ENCODE data around the gene SLC6A2.
A peak's percentile ranks its signal among the peaks of the same experiment; 100 is the strongest.
"Not testable (repeated sequence)": the region's sequence is repeated elsewhere in the genome, so short reads cannot be mapped to it uniquely, and the experiment has no call there.

SLC6A2 gene

DNA sequence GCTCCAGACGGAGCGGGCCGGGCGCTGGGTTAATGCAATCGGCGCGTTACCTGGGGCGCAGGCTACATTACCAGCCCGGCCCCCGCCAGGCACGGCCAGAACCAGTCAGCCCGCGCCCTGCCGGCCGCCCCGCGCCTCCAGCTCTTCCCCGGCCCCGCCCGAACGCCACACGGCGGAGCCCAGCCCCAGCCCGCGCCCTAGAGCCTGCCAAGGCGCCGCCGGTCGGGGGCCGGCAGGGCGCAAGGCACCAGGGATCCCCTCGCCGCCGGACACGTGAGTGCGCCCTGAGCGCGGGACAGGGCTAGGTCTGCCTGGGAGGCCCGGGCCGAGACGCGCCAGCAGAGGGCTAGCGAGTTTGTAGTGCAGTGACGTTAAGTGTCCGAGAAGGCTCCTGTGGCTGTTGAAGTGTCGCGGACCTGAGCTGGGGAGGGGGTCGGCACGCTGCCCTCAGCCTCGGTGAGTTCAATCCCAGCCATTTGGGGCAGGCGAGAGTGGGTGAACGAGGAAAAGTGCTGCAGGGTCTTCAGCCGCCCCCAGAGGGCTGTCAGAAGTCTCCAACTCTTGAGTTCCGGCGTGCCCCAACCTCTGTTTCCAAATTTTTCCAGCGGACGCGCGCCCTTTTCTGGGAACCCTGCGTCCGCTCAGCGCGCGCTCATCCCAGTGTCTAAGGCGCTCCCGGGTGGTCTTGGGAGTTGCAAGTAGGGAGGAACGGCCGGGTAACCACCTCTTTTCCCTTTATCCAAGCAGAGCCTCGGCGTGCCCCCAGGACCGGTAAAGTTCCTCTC, at the start of gene SLC6A2:
Gene SLC6A2 (plus strand): TSS at position 92 of the 785 bp plus-strand sequence. CDS start 707 bp downstream, outside the sequence.
- DNase-seq, result no peak

DNA sequence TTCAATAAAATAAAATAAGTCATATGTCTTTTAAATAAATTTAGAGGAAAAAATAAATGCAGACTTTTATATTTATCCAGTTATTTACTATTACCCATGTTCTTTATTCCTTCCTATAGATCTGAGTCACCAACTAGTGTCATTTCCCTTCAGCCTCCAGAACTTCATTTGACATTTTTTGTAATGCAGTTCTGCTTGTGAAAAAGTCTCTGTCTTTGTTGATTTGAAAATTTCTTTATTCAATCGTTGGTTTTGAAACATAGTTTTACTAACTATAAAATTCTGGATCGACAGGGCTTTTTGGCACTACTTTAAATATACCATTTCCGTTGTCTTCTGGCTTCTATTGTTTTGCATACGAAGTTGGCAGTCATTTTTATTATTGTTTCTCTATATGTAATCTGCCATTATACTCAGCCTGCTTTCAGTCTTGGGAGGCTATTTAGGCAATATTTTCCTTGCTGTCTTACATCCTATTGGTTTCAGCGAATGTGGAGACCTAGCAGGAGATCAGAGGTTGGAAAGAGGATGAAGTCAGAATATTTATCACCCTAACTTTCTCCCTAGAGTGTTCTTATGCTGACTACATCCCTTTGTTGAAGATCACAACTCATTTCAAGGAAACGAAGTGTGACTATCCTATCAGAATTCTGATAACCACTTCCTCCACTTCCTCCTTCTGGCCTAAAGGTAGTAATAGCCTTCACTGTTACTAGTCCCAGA, 42.0 kb upstream of the SLC6A2 start:
- no peak for DNase-seq

DNA sequence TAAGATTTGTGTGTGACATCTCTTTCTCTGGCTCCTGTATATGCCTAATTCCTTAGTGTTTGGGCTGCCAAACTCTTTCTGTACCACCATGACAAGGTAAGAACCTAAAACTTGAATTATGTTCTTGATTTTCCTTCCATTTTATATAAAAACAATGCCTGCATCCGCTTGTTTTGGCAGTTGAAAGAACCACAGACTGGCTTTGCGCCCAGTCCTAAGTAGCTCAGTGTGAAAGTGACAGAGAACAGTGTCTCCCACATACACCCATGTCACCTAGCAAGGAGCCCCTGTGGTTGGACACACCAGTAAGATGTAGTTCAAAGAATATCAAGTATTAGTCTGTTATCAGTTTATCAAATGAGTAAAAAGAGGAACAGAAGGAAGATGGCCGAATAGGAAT, 40.7 kb upstream of the SLC6A2 start:
- DNase-seq, result no peak

DNA sequence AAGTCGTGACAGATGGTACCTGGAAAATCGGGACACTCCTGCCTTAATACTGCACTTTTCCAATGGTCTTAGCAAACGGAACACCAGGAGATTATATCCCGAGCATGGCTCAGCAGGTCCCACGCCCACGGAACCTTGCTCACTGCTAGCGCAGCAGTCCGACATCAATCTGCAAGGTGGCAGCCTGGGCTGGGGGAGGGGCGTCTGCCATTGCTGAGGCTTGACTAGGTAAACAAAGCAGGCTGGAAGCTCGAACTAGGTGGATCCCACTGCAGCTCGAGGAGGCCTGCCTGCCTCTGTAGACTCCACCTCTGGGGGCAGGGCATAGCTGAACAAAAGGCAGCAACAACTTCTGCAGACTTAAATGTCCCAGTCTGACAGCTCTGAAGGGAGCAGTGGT, 40.1 kb upstream of the SLC6A2 start:
- DNase-seq, result not testable (repeated sequence)

DNA sequence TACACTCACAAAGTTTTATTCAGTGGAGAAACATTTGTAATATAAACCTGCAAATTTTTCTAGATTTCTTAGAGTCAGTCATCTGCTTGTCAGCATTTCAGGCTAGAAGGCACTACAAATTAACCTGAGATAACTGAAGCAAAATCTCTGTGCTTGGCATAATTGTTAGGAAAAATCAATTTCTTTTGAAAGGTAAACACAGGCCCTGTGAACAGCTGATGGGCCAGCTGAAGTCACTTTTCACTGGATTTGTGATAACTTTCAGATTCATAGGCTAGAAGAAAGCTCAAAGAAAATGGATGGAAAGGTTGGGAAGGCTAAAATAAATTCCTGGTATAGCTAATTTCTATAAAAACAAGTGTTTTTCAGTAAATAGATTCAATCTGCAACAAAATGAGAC, 34.0 kb upstream of the SLC6A2 start:
- DNase-seq, result no peak

DNA sequence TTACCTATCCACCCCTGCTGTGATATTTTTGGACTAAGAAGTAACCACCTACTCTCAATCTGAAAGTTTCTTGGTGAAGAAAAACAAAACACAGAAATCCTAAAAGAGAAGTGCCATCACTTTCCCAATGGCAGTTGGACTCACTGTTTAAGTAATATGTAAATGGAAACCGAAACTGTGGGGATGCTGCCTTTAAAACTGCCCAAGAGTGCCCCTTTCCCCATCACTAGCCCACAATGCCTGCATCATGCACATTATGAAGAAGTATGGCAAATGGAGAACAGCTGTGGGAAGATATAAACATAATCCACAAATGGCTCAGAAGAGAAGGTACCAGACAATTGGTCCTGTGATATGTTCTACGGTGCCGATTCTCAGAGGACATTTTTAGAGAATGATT, 33.5 kb upstream of the SLC6A2 start:
- DNase-seq, result no peak

DNA sequence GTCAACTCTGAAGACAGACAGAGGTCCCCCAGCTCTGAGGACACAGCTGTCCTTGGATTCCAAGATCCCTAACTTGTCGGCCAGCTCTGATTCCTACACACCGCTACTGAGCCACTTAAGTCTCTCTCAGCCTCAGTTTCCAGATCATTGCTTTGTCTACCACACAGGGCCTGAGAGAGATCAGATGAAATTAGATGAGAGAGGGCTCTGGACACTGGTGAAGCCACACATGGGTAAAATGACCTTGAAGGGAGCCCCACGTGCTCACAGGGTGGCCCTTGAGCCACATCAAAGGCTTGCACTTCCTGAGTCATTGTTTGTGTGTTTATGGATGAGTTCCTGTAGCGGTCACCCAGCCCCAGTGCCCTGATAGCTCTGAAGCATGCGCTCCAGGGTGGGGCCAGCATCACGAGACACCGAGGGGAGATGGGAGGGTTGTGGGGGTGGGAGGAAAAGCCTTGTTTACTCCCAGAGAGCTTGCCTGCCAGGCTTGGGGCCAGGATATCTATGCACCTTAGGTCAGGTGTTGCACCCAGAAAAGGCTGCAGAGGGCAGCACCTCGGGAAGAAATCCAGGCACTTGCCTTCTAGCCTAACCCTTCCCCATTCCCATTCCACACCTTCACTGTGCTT, 32.7 kb upstream of the SLC6A2 start:
- peak; percentile 0 for DNase-seq

DNA sequence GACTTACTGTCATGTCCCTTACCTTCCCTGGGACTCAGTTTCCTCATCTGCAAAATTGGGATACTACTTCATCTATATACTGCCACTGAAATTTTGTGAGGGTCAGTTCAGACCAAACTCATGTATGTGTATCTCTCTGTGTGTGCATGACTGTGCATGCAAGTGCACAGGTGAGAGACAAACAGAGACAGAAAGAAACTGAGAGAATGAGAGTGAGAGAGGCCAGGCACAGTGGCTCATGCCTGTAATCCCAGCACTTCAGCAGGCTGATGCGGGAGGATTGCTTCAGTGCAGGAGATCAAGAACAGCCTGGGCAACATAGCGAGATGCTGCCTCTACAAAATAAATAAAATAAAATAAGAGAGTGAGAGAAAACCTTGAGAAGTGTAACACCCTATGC, 32.1 kb upstream of the SLC6A2 start:
- no peak for DNase-seq

DNA sequence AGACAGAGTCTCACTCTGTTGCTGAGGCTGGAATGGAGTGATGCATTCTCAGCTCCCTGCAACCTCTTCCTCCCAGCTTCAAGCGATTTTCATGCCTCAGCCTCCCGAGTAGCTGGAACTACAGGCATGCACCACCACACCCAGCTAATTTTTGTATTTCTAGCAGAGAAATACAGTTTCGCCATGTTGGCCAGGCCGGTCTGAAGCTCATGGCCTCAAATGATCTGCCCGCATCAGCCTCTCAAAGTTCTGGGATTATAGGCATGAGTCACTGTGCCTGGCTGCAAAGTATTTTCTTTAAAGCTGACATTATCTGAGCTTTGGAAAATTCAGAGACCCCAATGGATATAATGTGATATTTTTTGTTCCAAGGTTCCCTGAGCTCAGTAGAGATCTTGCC, 31.1 kb upstream of the SLC6A2 start:
- no peak for DNase-seq

DNA sequence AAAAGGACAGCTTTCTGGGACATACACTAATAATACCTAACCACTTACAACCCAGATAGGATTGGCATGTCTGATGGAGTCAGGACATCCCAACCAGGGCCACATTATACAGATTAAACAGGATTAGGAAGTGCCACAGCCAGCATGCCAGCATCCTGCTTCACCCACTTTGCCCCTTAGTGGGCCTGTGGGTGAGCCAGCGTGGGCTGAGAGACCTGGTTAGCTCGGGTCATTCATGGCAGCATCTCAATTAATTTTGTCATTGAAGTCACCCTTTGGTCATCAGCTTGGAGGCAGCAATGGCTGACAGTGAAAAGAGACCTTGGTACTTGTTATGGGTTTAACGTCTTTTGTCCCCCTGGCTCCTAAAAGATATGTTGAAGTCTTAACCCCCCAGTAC, 29.9 kb upstream of the SLC6A2 start:
- no peak for DNase-seq

DNA sequence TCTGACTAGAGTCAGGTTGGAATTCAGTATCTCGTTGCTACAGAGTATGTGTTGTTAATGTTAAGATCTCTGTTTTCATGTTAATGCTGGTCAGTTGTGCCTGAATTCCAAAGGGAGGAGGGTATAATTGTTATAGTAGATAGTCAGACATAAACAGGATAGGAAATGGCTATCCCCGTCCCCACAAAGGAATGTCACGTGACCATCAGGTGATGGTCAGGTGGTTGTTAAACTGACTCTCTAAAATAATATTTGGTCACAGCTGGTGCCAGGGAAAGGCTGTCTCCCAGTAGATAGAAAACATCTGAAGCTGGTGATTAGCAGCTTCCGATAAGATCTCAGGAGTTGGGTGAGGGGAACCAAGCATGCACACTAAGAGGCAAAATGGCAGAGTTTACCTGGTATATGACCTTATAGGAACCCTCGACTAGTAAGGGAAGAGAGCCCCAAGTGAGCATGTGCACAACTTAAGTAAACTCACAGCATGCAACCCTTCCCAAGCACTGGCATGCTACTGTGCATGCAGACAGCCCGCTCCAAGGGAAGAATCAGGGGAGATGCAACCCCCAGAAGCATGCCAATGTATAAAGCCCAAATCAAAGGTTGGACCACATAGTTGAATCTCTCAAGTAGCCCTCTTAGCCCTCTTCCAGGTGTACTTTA, 27.4 kb upstream of the SLC6A2 start:
- DNase-seq, result no peak

DNA sequence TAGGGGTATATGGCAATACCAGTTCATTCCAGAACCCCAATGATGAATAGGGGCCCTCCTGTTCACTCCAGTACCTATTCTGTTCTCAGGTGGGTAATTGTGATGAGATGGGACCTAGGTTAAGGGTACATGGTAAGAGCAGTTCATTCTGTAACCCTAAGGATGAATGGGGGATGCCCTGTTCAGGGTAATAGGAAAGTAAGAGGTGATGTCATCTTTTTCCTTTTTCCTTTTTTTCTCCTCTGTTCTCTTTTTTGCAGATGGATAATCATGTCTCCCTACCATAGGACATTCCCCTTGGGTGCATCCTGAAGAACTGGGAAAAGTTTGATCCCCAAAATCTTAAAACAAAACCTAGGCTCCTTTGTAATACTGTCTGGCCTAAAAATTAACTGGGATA, 25.0 kb upstream of the SLC6A2 start:
- DNase-seq, result no peak

DNA sequence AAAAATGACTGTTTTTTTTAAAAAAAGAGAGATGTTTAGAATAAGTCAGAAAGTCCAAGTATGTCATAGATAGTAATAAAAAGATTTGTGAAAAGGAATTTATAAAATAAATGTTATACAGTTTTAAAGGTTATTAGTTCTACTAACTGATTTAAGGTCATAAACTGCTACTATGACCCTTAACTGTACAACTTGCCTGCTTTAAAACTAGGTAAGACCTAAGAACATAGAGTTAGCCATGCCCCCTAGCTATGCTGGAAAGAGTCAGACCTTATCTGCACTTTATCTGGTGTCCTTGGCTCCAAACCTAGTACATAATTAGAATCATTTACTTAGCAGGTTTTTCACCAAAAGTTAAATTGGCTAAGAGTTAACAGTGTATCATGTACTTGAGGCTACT, 23.5 kb upstream of the SLC6A2 start:
- DNase-seq, result no peak

DNA sequence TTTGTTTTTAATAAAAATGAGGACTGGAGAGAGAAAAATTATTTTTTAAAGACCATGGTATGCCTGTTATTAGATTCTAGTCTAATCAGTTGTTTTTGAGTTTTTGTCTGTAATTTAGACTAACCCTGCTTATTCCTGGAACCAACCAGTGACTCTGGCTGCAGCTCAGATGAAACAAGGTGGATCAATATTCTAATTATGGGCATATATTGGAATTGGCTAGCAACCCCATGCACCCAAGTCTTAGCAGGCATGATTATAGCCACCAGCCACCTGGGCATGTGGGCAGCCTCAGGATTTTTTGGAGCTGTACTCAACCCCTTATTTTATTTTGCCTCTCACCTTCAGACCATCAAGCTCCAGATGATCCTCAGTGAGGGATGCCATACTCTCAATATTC, 21.6 kb upstream of the SLC6A2 start:
- no peak for DNase-seq

DNA sequence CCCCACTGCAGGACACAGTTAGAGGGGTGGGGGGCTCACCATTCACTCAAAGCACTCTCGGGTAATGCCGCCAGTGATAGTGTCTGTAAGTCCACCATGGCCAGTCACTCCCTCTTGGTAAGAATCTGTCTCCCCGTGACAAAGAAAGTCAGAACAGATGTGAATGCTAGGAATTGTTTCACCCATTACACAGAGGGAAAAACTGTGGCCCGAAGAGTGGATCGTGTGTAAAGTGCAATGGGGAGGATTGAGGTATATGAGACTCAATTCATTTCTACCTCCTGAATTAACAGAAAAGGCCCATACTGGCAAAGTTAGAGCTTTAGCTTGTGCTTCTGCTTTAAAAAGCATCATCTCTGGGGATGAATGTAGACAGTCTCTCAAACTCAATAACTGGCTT, 17.5 kb upstream of the SLC6A2 start:
- DNase-seq, result no peak

DNA sequence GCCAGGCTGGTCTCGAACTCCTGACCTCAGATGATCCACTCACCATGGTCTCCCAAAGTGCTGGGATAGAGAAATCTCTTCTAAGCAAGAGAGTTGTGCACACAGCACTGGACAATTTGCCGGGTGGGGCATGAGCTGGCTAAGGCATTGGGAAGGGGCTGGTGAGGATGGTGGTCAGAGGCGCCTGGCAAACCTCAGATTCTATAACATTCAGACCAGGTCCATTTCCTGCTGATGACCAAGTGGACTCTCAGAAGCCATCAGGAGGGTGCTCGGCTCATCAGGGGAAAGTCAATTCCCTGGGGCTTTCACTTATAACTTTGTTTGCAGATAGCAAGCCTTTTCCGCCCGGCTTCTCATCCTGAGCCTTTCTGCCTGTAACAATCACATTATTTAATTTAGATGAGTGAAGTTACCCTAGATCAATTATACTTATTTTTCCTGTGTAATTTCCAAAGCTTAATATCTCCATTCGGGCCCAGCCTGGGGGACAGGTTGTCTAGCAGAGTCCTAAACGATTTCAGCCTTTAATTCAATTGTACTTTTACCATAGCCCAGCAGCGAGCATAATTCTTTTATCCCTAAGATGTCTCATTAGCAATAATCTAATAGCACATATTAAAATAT, 15.0 kb upstream of the SLC6A2 start:
- DNase-seq, result no peak

DNA sequence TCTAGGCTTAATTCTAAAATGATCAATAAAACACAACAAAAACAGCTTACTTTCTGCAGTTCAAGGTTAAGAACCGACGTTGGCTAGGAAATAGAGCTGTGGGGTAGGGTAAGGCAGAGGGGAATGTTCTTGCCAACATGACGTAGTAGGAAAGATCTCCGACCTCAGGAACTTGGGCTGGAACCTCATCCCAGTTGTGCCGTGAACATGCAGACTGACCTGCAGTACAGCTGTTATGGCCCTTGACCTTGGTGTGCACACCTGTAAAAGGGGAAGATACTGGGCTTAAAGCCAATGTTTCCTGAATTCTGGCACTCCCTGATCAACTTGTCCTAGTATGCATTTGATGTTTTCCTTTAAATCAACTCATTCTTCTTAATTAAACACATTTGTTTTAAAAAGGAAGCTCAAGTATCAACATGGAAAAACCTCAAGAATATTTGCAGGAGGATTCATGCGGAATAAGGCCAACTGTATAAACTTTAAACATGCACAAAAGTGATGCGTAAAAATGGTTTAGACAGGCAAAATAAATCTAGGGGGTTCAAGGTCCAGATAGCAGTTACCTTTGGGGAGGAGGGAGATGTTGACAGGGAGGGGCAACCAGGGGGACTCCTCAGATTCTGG, 14.2 kb upstream of the SLC6A2 start:
- DNase-seq, result no peak

DNA sequence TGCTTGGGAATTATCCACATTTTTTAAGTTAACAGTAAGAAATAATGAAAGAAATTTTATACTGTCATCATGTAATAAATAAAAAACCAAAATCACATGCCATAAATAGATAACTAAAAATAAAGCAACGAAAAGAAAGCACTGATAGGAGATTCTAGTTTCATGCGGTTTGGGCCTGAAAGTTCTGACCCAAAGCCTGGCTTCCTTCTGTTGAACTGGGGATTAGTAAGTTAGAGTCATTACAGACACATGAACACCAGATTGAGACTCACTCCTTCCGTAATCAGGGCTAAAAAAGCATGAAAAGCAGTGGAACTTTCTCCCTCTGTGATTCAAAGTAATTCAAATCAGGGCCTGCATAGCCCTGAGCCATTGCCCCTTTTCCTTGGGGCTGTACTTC, 13.2 kb upstream of the SLC6A2 start:
- no peak for DNase-seq

DNA sequence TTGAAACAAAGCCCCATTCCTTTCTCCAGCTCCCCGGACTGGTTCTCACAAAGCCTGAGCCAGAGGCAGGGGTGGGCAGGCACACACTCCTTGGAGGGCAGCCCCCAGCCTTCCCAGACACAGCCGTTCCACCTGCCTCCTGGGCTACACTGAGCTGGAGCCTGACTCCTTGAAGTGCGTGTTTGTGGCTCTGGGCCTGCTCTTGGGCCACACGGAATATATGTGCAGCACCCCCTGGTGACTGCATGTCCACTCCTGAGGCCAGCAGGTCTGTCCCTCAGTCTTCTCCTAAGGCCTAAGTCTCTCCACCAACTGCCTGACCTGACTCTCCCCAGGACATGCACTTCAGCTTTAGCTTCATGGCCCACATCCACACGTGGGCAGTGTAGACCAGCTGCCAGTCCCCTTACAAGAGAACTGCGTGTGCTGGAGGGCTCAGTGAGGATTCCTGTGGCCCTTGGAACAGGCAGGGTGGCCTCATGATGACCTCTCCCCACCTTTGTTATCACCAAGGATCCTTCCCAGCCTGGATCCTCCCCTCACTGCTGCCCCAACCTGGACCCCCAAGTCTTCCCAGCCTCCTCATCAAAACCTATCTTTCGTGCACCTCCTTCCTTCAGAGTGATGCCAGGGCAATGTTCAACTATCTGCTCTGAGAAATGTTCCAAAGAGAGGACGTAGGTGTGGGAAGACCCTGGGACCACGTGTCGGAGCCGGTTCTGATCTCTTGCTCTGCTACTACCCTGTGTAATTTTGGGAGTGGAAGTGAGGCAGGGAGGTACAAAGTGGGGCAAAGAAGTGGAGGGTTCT, 12.4 kb upstream of the SLC6A2 start:
- no peak for DNase-seq

DNA sequence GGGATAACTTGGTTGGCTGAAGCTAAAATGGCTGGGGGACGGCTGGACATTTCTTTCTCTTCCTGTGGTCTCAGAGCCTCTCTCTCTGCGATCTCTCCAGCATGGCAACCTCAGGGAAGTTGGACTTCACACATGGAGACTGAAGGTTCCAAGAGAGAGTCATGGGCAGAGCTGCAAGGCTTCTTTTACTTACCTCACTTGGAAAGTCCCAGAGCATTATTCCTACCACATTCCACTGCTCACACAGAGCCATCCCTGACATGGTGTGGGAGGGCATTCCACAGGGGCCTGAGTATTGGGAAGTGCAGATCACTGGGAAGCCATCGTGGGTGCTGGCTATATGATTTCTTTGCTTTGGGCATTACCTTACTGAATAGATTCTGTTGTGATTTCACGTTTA, 9.8 kb upstream of the SLC6A2 start:
- DNase-seq, result no peak

DNA sequence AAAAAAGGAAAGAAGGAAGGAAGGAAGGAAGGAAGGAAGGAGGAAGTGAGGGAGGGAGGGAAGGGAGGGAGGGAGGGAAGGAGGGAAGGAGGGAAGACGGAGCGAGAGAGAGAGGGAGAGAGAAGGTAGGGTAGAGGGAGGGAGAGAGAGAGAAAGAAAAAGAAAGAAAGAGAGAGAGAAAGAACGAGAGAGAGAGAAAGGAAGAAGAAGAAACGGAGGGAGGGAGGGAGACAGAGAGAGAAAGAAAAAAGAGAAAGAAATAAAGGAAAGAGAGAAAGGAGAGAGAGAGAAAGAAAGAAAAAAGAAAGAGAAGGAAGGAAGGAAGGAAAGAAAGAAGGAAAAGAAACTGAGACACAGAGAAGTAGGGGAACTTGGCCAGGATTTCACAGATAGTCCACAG, 8.4 kb upstream of the SLC6A2 start:
- DNase-seq, result no peak

DNA sequence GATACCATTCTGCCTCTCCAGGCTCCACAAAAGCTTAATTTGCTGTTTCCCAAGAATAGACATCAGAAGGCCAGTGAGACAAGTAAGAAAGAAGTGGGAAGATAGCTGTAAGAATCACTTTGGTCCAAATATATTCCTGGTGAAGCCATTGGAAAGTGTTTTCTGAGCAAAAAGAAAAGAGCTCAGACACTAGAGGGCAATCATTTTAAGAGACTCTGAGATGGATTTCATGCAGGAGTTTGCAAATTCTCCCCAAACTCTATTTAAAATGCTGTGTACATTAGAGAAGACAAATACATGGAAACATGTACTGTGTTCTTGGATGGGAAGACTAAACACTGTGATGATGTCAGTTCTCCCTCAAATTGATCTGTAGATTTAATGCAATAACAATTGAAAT, 8.0 kb upstream of the SLC6A2 start:
- no peak for DNase-seq

Measured in NCI-H1694 (cell line).